ENCODE results near the gene COPB2.
A peak's percentile ranks its signal among the peaks of the same experiment; 100 is the strongest.
"Not testable (repeated sequence)": the region's sequence is repeated elsewhere in the genome, so short reads cannot be mapped to it uniquely, and the experiment has no call there.

The COPB2 gene

DNA sequence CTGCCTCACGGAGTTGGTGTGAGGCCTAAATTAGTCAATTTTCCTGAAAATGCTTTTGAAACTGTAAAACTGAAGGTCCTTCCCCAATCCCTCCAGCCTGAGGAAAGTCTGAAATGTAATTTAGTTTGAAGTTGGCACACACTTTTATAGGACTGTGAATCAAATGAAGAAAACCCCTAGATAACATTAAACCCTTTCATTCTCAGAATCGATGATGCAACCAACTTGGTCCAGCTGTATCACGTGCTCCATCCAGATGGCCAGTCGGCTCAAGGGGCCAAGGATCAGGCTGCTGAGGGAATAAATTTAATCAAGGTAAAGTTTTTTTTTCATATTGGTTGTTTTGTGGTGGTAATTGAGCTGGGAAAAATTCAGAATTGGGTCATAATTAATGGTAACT, 34.0 kb downstream of the COPB2 start:
- Mint-ChIP-seq H3K27me3 (no peaks in the 10 kb centered on the region), H3K4me3 (no peak overlapping the region), H3K36me3 (peaks cover 65% of the 10 kb centered on the region), H3K9me3 (no peaks in the 10 kb centered on the region), H3K27ac (no peak overlapping the region), H3K4me1 (peaks cover 6% of the 10 kb centered on the region)
- DNase-seq: no peak
- CTCF ChIA-PET: interaction anchor here (1.2 kb wide), 1 partner anchor 376 kb away, joined by 3 read pairs; no protein-coding TSS in a partner anchor

DNA sequence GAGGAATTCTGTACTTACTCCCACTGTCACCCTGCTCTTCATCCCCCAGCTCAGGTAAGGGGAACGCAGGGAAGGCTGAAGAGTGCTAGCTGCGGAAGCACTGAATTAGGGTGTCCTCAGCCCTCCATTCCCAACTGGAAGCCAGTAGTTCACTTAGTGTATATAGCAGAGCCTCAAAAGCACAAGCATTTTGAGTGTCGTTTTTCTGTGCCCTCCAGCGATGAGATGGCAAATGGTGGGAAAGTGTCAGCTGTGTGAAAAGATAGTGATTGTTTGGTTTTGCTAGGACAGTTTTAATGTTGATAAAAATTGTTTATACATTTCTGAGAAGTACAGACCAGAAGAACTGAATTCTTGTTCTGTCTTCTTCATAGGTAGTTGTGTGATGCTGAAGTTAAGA, 34.8 kb downstream of the COPB2 start:
- H3K4me3 Mint-ChIP-seq: no peak overlapping the region
- H3K9me3 Mint-ChIP-seq: no peaks in the 10 kb centered on the region
- H3K27me3 Mint-ChIP-seq: no peaks in the 10 kb centered on the region
- H3K36me3 Mint-ChIP-seq: peaks cover 64% of the 10 kb centered on the region
- DNase-seq: no peak
- CTCF ChIA-PET: interaction anchor here (0.9 kb wide), 1 partner anchor 35 kb away, joined by 3 read pairs; the partner anchor contains the start of gene COPB2
- H3K27ac Mint-ChIP-seq: no peak overlapping the region
- H3K4me1 Mint-ChIP-seq: peaks cover 6% of the 10 kb centered on the region

DNA sequence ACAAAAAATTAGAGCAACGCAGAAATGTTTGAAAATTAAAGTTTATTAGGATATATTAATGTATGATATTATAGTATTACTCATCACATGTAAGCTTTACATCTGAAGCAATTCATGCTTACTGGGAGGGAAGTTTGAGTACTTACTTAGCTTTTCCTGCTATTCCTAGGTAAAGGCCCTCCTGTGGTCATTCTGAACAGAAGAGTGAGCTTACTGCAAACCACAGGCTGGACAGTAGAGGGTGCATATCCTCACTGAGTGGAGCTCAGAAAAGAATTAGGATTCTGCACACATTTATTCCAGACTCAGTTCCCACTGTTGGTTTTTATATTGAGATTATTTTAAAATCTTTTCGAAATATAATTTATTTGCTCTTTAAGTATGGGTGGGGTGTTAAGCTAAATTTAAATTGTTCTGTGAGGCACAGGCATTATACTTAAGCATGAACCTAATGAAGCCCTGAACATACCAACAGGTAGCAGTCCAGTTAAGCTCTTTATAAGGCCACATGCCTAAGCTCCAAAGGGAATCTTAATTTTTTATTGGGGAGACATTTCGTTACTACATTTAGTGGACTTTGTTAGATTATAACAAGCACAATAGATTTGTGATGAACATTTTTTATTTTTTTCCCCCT, 35.4 kb downstream of the COPB2 start:
- no peak for DNase-seq
- Mint-ChIP-seq H3K4me1 (peaks cover 6% of the 10 kb centered on the region), H3K27ac (no peak overlapping the region), H3K36me3 (peaks cover 66% of the 10 kb centered on the region), H3K4me3 (no peak overlapping the region), H3K9me3 (no peaks in the 10 kb centered on the region), H3K27me3 (no peaks in the 10 kb centered on the region)
- CTCF ChIA-PET: interaction anchor here (0.9 kb wide), 1 partner anchor 35 kb away, joined by 3 read pairs; the partner anchor contains the start of gene COPB2

DNA sequence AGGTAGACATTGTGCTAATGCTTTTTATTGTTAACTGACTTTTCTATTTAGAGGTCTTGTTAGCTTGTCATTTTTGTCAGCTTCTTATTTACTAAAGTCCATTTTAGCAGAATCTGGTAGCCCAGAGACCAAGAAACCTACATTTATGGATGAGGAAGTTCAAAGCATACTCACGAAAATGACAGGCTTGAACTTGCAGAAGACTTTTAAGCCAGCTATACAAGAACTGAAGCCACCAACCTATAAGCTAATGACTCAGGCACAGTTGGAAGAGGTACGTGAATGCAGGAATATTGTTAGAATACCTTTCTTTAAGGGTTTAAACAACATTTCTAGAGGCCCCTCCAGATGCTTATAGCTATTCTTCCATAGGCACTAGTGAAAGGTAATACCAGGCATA, 42.7 kb downstream of the COPB2 start:
- DNase-seq: no peak
- H3K27me3 Mint-ChIP-seq: peaks cover under 1% of the 10 kb centered on the region
- CTCF ChIA-PET: interaction anchor here (1.3 kb wide), 1 partner anchor 234 kb away, joined by 3 read pairs; no protein-coding TSS in a partner anchor
- H3K27ac Mint-ChIP-seq: no peak overlapping the region
- no peaks in the 10 kb centered on the region for H3K9me3 Mint-ChIP-seq
- H3K4me3 Mint-ChIP-seq: no peak overlapping the region
- peaks cover 7% of the 10 kb centered on the region for H3K4me1 Mint-ChIP-seq
- H3K36me3 Mint-ChIP-seq: peaks cover 28% of the 10 kb centered on the region

DNA sequence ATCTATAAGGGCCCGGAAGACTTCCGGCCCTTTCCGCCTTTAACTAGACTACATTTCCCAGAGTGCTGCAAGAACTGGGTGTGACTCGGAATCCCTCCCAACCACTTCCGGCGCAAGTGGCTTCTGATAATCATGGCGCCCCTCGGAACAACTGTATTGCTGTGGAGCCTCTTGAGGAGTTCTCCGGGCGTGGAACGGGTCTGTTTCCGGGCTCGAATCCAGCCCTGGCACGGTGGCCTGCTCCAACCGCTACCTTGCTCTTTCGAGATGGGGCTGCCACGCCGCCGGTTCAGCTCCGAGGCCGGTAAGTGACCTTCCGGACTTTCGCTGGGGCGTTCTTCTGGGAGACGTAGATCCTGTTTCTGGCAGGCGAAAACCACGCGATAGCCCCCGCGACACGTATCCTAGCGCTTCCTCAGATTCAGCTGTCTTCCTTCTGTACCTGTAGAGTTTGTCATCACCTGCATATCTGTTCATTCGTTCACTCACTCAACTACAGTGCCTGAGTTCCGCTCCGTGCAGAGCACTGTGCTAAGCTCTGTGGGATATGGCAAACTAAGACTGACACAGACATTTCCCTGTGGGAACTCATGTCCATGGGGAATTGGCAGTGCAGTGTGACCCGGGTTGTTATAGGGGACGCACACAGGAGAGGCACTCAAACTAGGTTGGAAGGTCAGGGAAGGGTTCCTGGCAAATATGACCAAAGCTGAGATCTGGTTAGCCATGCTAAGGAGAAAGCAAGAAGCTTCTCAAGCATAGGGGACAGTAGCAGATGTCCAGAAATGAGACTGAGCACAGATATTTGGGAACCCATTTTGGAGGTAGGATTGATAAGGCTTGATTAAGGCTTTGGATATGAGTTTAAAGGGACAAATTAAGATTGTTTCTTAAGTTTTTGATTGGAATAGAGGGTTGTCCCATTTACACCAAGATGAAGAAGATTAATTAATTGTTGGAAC, 45.3 kb downstream of the COPB2 start, which contains the start of gene MRPS22:
MRPS22 (plus strand) TSS at position 126 of the 962 bp plus-strand sequence; CDS start at position 133, 7 bp downstream.
- H3K4me3 Mint-ChIP-seq: no peak within 1 kb of the TSS
- DNase-seq: peak; percentile 89

DNA sequence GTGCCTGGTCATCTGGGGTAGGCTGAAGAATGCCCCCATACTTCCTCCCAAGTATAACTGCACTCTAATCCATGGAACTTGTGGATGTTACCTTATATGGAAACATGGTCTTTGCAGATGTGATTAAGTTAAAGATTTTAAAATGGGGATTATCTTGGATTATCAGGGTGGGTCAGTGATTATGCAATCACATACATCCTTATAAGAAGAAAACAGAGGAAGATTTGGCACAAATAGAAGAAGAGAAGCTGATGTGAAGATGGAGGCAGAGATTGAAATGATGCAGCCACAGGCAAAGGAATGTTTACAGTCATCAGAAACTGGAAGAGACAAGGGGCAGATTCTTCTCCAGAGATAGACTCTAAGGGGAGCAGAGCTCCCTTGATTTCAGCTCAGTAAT, 47.4 kb downstream of the COPB2 start:
- Mint-ChIP-seq H3K27ac (no peak overlapping the region), H3K4me3 (no peak overlapping the region), H3K36me3 (no peaks in the 10 kb centered on the region), H3K4me1 (peaks cover 7% of the 10 kb centered on the region), H3K9me3 (no peaks in the 10 kb centered on the region), H3K27me3 (peaks cover 32% of the 10 kb centered on the region)
- CTCF ChIA-PET: interaction anchor here (0.8 to 1.2 kb wide), 3 partner anchors 12 to 416 kb away, joined by 3 to 4 read pairs (median 3); no protein-coding TSS in a partner anchor
- no peak for DNase-seq

More for the DNA sequence above, 45.3 kb downstream of the COPB2 start, which contains the start of gene MRPS22:
- no peak within 1 kb of the TSS for H3K27ac Mint-ChIP-seq
- no peaks in the 10 kb centered on the region for H3K9me3 Mint-ChIP-seq
- CTCF ChIA-PET: interaction anchor here (1.5 kb wide), 1 partner anchor 232 kb away, joined by 4 read pairs; no protein-coding TSS in a partner anchor
- H3K36me3 Mint-ChIP-seq: peaks cover 9% of the 10 kb centered on the region
- H3K4me1 Mint-ChIP-seq: peaks cover 7% of the 10 kb centered on the region
- peaks cover 25% of the 10 kb centered on the region for H3K27me3 Mint-ChIP-seq

DNA sequence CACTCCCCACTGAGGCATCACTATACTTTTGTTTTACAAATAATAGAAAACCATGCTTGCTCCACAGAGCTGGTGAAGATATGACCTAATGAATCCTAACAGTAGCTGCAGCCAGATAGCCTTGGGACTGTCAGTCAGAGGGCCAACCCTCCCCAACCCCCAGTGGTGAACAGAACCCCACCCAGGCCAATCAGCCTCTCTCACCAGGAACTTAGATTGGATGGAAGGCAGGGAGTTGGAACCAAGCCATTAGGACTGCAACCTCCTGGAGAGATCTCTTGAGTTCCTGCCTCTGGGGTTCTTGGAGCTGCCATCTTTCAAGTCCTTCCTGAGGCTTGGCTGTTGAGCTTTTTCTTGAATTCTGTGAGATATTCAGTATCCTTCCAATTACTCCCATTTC, 48.7 kb downstream of the COPB2 start:
- CTCF ChIA-PET: interaction anchor here (0.5 to 1.7 kb wide), 4 partner anchors 10 to 228 kb away, joined by 3 to 5 read pairs (median 4); no protein-coding TSS in a partner anchor
- Mint-ChIP-seq H3K27me3 (peaks cover 32% of the 10 kb centered on the region), H3K9me3 (no peaks in the 10 kb centered on the region), H3K4me3 (no peak overlapping the region), H3K36me3 (no peaks in the 10 kb centered on the region), H3K27ac (no peak overlapping the region), H3K4me1 (peaks cover 7% of the 10 kb centered on the region)
- DNase-seq: no peak

DNA sequence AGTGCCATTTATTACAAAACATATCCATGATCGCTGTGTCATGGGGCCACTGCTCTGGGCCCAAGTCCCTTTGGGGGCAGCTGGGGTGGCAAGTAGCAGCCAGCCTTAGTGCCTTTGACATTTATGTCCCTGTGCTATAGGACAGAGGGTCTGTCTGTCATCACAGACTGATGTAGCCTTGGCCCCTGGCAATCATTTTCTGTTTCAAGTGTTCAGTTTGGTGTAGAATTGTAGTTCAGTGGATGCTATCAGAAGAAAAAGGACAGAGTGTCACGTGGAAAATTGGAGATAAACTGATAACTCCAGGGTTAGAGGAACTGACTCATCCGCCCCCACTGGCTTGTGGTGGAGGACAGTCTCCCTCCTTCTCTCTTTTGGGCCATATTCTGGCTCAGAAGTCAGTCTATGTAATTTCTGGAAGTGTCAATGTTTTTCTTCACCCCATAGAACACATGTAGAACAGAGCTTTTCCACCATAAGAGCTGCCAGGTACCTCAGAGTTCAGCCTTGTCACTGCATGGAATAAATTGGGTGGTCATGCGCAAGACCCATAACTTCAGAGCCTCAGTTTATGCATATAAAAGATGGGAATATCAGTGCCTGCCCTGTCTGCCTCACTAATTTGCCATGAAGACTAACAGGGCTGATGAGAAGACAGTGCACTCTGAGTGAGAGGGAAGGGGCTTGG, 50.1 kb downstream of the COPB2 start:
- H3K36me3 Mint-ChIP-seq: no peaks in the 10 kb centered on the region
- no peak for DNase-seq
- peaks cover 7% of the 10 kb centered on the region for H3K4me1 Mint-ChIP-seq
- H3K27me3 Mint-ChIP-seq: peaks cover 32% of the 10 kb centered on the region
- CTCF ChIA-PET: interaction anchor here (1.5 to 1.7 kb wide), 2 partner anchors 9 to 11 kb away, joined by 3 to 5 read pairs; no protein-coding TSS in a partner anchor
- H3K9me3 Mint-ChIP-seq: no peaks in the 10 kb centered on the region
- no peak overlapping the region for H3K27ac Mint-ChIP-seq
- H3K4me3 Mint-ChIP-seq: no peak overlapping the region

DNA sequence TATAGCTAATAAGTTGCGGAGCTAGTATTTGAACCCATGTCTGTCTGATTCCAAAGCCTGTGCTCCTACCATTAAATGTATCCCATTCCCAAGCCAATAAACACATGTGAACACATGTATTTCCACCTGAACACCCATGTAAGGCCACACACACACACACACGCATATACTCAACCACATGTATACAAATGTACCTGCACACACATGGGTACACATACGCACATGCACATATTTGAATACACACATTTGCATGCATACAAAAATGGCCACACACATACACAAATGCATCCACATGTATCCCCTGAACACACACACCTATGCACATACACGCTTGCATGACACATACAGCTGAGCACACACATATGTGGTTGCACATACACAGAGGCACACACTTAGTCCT, 51.0 kb downstream of the COPB2 start:
- DNase-seq: no peak
- peaks cover 4% of the 10 kb centered on the region for H3K4me1 Mint-ChIP-seq
- no peak overlapping the region for H3K27ac Mint-ChIP-seq
- H3K9me3 Mint-ChIP-seq: no peaks in the 10 kb centered on the region
- CTCF ChIA-PET: interaction anchor here (1.5 kb wide), 1 partner anchor 10 kb away, joined by 3 read pairs; no protein-coding TSS in a partner anchor
- H3K4me3 Mint-ChIP-seq: no peak overlapping the region
- peaks cover 32% of the 10 kb centered on the region for H3K27me3 Mint-ChIP-seq
- no peaks in the 10 kb centered on the region for H3K36me3 Mint-ChIP-seq

DNA sequence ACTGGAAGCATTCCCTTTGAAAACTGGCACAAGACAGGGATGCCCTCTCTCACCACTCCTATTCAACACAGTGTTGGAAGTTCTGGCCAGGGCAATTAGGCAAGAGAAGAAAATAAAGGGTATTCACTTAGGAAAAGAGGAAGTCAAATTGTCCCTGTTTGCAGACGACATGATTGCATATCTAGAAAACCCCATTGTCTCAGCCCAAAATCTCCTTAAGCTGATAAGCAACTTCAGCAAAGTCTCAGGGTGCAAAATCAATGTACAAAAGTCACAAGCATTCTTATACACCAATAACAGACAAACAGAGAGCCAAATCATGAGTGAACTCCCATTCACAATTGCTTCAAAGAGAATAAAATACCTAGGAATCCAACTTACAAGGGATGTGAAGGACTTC, 54.8 kb downstream of the COPB2 start:
- CTCF ChIA-PET, H3K9me3 Mint-ChIP-seq, H3K4me1 Mint-ChIP-seq, H3K36me3 Mint-ChIP-seq, H3K27ac Mint-ChIP-seq, DNase-seq, H3K4me3 Mint-ChIP-seq: not testable (repeated sequence)
- peaks cover 27% of the 10 kb centered on the region for H3K27me3 Mint-ChIP-seq

DNA sequence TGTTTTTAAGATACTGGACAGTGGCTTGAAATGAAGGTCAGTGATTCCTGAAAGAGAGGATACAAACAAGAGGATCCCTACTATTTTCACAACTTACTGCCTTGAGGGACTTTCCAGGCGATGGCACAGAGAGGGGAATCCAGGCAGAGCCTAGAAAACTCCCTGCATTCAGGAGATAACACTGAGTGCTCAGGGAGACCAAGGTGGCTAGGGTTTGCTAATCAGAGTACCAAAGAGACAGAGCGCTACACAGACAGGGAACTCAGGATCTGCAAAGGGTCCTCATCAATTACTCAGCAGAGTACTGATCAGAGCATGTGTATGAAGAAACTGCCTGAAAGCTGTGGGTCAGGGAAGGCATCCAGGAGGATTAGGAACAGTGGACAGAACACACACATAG, 57.4 kb downstream of the COPB2 start:
- Mint-ChIP-seq H3K4me1 (peaks cover 18% of the 10 kb centered on the region), H3K9me3 (no peaks in the 10 kb centered on the region), H3K36me3 (no peaks in the 10 kb centered on the region), H3K27me3 (peaks cover 20% of the 10 kb centered on the region), H3K4me3 (no peak overlapping the region), H3K27ac (no peak overlapping the region)
- no peak for DNase-seq
- CTCF ChIA-PET: interaction anchor here (0.8 to 4.7 kb wide), 2 partner anchors 58 to 220 kb away, joined by 3 to 69 read pairs; no protein-coding TSS in a partner anchor

DNA sequence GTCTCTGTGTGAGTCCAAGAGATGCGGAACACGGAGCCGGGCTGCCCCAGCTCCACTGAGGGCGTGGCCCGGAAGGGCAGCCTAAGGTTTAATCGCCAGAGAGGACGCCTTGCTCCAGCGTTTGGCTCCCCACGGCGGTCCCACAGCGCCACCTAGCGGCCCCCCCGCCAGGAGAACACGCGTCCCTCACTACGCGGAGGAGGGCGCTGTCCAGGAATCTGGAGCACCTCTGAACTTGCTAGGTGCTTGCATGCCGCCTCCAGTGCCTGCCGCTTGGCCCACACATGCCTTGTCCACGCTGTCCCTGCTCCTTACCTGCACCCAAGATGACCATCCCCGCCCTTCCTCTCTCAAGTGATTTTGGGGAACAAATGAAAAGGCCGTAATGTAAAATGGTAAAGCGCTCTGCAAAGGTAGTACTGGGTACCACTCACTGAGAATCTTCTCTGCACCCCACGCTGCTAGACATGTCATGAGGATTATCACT, 60.0 kb downstream of the COPB2 start:
- H3K4me3 Mint-ChIP-seq: peak overlapping the region; percentile 55
- no peaks in the 10 kb centered on the region for H3K9me3 Mint-ChIP-seq
- peaks cover 18% of the 10 kb centered on the region for H3K4me1 Mint-ChIP-seq
- CTCF ChIA-PET: interaction anchor here (0.6 to 4.7 kb wide), 18 partner anchors 10 to 912 kb away, joined by 3 to 69 read pairs (median 4); no protein-coding TSS in a partner anchor
- peak; percentile 91 for DNase-seq
- H3K36me3 Mint-ChIP-seq: no peaks in the 10 kb centered on the region
- H3K27me3 Mint-ChIP-seq: peaks cover 20% of the 10 kb centered on the region
- H3K27ac Mint-ChIP-seq: no peak overlapping the region

DNA sequence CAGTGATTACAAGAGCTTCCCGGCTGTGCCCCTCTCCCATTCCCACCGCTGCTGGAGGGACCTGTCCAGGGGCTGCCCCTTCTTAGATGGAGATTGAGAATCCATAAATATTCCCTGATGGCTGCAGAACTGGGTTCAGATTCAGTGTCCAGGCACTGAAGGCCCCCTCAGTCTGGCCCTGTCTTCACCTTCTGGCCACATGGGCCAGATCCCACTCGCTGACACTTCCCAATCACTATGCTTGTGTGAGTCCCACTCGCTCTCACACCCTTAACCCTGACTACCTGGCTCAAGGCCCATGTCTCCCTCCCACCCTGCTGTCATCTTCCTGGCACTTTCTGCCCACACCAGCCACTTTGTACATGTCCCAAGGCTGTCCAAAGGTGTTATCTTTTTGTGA, 61.1 kb downstream of the COPB2 start:
- Mint-ChIP-seq H3K36me3 (no peaks in the 10 kb centered on the region), H3K4me1 (peaks cover 18% of the 10 kb centered on the region), H3K4me3 (no peak overlapping the region), H3K9me3 (no peaks in the 10 kb centered on the region), H3K27me3 (peaks cover 20% of the 10 kb centered on the region), H3K27ac (no peak overlapping the region)
- CTCF ChIA-PET: interaction anchor here (0.9 to 4.7 kb wide), 8 partner anchors 11 to 911 kb away, joined by 3 to 69 read pairs (median 5); no protein-coding TSS in a partner anchor
- no peak for DNase-seq

Data from activated naive CD4-positive, alpha-beta T cell treated with anti-CD3 and anti-CD28 coated beads, Interleukin-2, amount 10 ng/mL, durations not matched to agents 7 days and 5 days (primary cell).